ENCODE results near the gene NIM1K.
"Not testable (repeated sequence)": the region's sequence is repeated elsewhere in the genome, so short reads cannot be mapped to it uniquely, and the experiment has no call there.

Gene NIM1K

DNA sequence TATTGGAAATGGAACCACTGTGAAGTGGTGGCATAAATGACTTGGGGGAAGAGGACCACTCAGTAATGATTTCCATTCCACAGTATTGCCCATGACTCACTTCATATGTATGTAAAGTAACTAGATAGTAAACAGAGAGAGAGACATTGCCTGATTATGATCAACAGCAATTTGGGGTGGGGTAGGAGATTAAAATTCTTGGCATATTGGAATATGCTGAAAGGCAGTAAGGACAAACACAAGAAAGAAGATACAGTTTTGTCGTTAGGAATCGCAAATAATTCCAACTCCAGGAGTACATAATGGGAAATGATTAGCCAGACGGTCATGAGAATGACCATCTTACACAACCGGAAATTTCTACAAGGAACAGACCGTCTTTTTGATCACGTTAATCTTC is 122.7 kb downstream of the NIM1K start:
- no peak for DNase-seq

- no peak for DNase-seq
These were observed 123.2 kb downstream of the NIM1K start for GRCh38 chr5:43315263-43315662.

DNA sequence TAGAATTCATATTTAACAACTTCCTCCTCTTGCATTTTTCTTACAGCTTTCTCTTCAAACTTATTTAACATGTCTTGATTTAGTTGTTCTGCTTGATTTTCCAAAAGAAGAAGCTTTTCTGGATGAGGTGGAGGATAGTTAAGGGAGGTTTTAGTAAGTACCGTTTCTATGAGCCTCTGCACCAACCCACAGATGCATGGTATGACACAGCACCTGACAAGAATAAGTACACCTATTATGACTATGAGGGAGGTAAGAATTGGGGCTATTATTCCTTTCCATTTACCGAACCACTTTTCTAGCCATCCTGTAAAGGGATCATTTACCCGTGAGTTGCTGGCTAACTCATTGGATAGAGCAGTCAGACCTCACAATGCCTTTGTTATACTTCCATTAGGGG is 123.7 kb downstream of the NIM1K start:
- no peak for DNase-seq

DNA sequence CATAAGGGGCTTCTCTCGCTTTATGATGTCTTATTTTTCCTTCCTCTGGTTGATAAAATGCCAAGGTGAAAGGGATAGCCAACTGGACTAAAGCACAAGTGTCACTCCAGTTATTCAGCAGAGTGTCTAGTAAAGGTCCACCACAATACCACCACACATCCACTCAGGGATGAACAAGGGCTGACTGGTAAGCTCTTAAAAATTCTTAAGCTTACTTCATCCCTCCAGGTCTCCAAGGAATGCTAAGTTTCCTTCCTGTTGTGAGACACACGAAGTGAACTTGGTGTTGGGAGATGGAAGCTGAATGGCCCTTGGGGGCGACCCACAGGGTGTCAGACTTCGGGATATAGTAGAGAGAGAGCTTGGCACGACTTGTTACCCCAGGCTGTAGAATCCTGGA is 124.4 kb downstream of the NIM1K start:
- no peak for DNase-seq

GRCh38 chr5:43320846-43321245 is 128.8 kb downstream of the NIM1K start:
- no peak for DNase-seq

DNA sequence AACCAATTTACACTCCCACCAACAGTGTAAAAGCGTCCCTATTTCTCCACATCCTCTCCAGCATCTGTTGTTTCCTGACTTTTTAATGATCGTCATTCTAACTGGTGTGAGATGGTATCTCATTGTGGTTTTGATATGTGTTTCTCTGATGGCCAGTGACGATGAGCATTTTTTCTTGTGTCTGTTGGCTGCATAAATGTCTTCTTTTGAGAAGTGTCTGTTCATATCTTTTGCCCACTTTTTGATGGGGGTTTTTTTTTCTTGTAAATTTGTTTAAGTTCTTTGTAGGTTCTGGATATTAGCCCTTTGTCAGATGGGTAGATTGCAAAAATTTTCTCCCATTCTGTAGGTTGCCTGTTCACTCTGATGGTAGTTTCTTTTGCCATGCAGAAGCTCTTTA is 131.5 kb downstream of the NIM1K start:
- not testable (repeated sequence) for DNase-seq

DNA sequence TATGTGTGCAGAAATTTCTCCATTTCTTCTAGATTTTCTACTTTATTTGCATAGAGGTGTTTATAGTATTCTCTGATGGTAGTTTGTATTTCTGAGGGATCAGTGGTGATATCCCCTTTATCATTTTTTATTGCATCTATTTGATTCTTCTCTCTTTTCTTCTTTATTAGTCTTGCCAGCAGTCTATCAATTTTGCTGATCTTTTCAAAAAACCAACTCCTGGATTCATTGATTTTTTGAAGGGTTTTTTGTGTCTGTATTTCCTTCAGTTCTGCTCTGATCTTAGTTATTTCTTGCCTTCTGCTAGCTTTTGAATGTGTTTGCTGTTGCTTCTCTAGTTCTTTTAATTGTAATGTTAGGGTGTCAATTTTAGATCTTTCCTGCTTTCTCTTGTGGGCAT is 133.6 kb downstream of the NIM1K start:
- not testable (repeated sequence) for DNase-seq
